GM19328 (cell line): Measurements from ENCODE around the gene C22orf42.
"Not testable (repeated sequence)": the region's sequence is repeated elsewhere in the genome, so short reads cannot be mapped to it uniquely, and the experiment has no call there.

Experiments
- ATAC-seq: cut with Tn5 transposase; IDR thresholded peaks from one replicate; pipeline ENCODE4 v1.9.1; 2021; ENCODE audit warnings: mild to moderate bottlenecking, moderate library complexity; ENCODE audit not compliant: unreplicated experiment

C22orf42 gene

GRCh38 chr22:32185821-32186220 is 26.7 kb upstream of the C22orf42 start:
- no peak for ATAC-seq

- no peak for ATAC-seq
These were observed 24.5 kb upstream of the C22orf42 start for GRCh38 chr22:32183625-32184024.

- no peak for ATAC-seq
These were observed 21.9 kb upstream of the C22orf42 start for GRCh38 chr22:32181043-32181442.

GRCh38 chr22:32177221-32177765 is 18.2 kb upstream of the C22orf42 start:
- ATAC-seq = no peak

GRCh38 chr22:32175683-32176644 is 16.9 kb upstream of the C22orf42 start:
- no peak for ATAC-seq

GRCh38 chr22:32175115-32175514 is 16.0 kb upstream of the C22orf42 start:
- ATAC-seq = no peak

GRCh38 chr22:32165681-32166080 is 6.6 kb upstream of the C22orf42 start:
- ATAC-seq = no peak

- ATAC-seq = no peak
These were observed 5.2 kb upstream of the C22orf42 start for GRCh38 chr22:32164075-32164860.

GRCh38 chr22:32160411-32160810 is 1.3 kb upstream of the C22orf42 start:
- ATAC-seq = not testable (repeated sequence)

- ATAC-seq = not testable (repeated sequence)
These were observed 1.5 kb downstream of the C22orf42 start for GRCh38 chr22:32157632-32158031.

- not testable (repeated sequence) for ATAC-seq
These were observed 4.4 kb downstream of the C22orf42 start for GRCh38 chr22:32154727-32155126.

- not testable (repeated sequence) for ATAC-seq
These were observed 7.5 kb downstream of the C22orf42 start for GRCh38 chr22:32151641-32152040.

GRCh38 chr22:32150647-32151046 is 8.5 kb downstream of the C22orf42 start:
- not testable (repeated sequence) for ATAC-seq

GRCh38 chr22:32148372-32148771 is 10.7 kb downstream of the C22orf42 start:
- not testable (repeated sequence) for ATAC-seq

- ATAC-seq = not testable (repeated sequence)
These were observed 12.0 kb downstream of the C22orf42 start for GRCh38 chr22:32147128-32147527.

GRCh38 chr22:32144496-32145274 is 14.4 kb downstream of the C22orf42 start:
- ATAC-seq = no peak

- ATAC-seq = no peak
These were observed 16.5 kb downstream of the C22orf42 start for GRCh38 chr22:32142600-32142999.

- ATAC-seq = not testable (repeated sequence)
These were observed 18.4 kb downstream of the C22orf42 start for GRCh38 chr22:32140688-32141087.

- ATAC-seq = not testable (repeated sequence)
These were observed 20.5 kb downstream of the C22orf42 start for GRCh38 chr22:32138576-32138975.

- ATAC-seq = not testable (repeated sequence)
These were observed 21.3 kb downstream of the C22orf42 start for GRCh38 chr22:32137731-32138324.
